CD4-positive, alpha-beta T cell treated with Interleukin-1 beta for 1 hour (primary cell): ENCODE results near the gene PTPRO.

ENCODE experiments used
- DNase-seq, 2 donors: peaks; one replicate each; pipeline ENCODE4 v3.0.0-alpha.2; 2020 to 2022

The PTPRO gene

GRCh38 chr12:15355766-15356165, 33.5 kb downstream of the PTPRO start:
- no peak for DNase-seq

DNA sequence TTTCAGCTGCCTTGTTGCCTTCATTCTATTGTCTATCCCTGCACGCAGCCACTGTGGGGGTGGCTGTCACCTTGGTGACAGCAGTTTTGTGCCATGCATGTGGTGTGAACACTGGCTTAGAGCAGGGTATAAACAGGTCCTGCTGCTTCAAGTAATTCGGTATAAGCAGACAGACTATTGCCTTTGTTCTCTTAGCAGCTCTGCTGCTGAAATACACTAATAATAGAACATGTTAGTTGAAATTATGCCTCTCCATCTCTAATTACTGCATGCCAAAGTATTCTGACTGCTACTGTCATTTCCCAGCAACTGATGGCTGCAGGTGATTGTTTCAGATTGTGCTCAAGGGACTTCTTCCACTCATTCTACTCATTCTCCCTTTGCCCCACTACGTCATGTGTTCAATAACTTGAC, 34.6 kb downstream of the PTPRO start:
- no peak for DNase-seq

- DNase-seq = no peak
Measured at GRCh38 chr12:15364221-15365160, 42.2 kb downstream of the PTPRO start.

DNA sequence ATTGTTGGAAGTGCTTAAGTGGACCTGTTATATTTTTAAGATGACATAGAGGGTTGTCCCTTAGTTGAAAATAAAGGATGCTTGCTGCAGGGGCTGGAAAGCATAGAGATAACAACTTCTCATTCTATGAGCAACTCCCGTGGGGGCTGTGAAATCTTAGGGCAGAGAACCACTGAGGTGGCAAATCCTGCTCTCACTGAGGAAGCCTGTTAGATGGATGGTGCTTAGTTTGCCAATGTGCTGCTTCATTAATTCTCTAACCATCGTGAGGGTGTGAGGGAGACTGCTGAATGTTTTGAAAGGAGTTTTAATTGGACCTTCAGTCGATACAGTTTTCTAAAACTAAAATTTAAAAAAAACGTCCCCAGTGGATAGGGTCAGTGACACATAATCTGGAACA, 46.5 kb downstream of the PTPRO start:
- DNase-seq = no peak

- no peak for DNase-seq
Measured at GRCh38 chr12:15372352-15372751, 50.0 kb downstream of the PTPRO start.

DNA sequence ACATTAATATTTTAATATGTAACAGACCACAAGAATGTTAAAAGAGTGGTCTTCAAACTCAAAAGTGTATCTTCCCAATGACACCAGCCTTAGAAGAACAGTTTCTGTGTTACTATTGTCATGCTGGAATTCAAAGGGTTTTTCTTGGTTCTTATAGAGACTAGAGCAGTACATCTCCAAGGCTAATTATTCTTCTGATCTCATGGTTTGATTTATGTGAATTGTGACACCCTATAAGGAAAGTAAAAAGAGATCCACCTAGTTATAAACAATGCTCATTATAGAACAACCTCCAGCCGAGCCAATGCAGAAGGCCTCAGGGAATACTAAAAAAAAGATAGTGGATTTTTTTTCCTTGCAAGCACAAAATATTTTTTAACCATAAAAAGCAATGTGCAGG, 65.5 kb downstream of the PTPRO start:
- no peak for DNase-seq

- DNase-seq = no peak
Measured at GRCh38 chr12:15389561-15389960, 67.3 kb downstream of the PTPRO start.

- DNase-seq = no peak
Measured at GRCh38 chr12:15393037-15393436, 70.7 kb downstream of the PTPRO start.

- no peak for DNase-seq
Measured at GRCh38 chr12:15393995-15394394, 71.7 kb downstream of the PTPRO start.

- DNase-seq = no peak
Measured at GRCh38 chr12:15404485-15404884, 82.2 kb downstream of the PTPRO start.

DNA sequence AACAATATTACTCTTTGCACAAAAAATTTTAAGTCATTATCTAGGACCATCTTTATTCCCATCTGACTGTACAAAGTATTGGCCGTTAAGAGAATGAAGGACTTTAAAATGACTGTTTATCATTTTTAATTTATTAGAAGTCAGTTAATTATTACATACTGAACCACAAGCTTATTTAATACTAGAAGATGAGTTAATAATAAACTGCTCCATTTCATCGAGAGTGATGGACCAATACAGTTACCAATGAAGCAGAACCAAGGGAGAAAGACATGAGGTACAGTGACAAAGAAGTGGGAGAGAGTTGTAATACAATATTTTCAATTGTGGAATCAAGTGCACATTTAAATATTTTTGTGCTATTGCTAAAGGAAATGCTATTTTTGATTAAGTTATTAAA, 83.3 kb downstream of the PTPRO start:
- no peak for DNase-seq

DNA sequence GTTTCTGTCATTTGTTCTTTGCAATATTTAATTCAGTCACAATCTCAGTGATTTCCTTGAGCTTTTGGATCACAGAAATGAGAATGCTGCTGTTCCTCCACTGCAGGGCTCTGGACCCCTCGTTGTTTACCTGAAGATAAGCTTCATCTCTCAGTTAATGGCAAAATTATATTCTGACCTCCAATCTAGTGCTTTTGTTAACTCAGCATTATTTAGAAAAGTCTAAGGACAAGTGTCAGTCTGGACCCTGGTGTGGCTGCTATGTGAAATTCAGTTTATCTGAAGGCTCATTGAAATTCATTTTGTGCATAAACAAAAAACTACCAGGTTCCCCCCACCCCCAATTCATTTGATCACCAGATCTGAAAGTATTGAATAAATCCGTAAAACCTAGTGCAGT, 84.7 kb downstream of the PTPRO start:
- DNase-seq = no peak

DNA sequence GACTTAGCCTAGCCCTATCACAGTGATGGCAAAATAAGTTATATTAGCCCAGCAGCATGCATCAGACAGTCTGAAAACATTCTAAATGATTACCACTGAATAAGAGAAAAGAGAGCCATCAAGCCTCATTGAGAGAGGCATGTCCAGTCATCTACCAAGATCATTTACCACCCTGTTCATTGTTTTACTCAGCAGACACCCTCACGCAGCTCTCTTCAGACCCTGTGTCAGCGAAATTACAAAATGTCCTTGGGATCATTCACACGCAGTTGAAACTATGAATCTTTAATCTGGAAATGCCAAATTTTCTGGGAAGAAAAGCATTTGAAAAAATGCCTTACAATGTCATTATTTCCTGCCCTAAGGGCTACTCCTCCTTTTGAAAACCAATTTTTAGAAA, 89.5 kb downstream of the PTPRO start:
- DNase-seq = no peak

DNA sequence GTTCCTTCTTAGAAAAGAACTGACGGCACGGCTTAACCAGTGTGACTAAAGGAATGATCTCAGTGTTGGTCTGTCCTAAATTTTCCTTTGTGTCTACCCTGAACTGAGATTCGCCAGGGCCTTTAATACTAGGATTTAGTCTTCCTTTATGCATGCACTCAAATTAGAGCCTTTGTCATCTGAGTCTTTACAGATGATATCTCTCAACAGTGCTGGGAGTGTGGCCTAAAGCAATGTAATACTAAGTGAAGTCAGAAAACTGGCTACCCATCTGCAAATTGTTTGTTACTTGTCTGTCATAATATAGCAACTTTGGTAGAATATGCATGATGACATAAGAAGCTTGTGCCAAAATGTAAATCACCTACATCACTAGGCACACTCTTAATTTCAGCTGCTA, 95.4 kb downstream of the PTPRO start:
- no peak for DNase-seq

GRCh38 chr12:15423629-15424028, 101.3 kb downstream of the PTPRO start:
- DNase-seq = no peak

- no peak for DNase-seq
Measured at GRCh38 chr12:15427913-15428312, 105.6 kb downstream of the PTPRO start.

- no peak for DNase-seq
Measured at GRCh38 chr12:15428632-15429031, 106.3 kb downstream of the PTPRO start.

DNA sequence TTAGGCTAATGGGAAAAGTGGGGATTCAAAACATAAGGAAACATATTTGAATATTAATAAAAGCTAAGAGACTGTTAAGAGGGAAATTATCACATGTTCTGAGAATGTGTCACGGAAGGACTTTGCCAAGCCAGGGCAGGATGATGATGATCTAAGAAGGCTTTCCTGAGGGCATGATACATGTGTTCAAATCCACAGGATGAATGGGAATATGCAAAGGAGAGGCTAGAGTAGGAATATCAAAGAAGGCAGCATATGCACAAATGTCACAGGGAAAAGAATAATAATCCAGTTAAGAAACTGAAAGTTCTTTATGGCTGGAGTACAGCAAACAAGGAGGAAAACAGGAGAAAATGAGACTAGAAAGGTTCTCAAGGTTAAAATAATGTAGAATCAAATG, 107.0 kb downstream of the PTPRO start:
- DNase-seq = no peak

GRCh38 chr12:15435597-15435996, 113.3 kb downstream of the PTPRO start:
- no peak for DNase-seq

GRCh38 chr12:15439459-15439858, 117.2 kb downstream of the PTPRO start:
- no peak for DNase-seq

GRCh38 chr12:15443050-15443449, 120.7 kb downstream of the PTPRO start:
- DNase-seq = no peak

GRCh38 chr12:15443611-15444010, 121.3 kb downstream of the PTPRO start:
- no peak for DNase-seq

DNA sequence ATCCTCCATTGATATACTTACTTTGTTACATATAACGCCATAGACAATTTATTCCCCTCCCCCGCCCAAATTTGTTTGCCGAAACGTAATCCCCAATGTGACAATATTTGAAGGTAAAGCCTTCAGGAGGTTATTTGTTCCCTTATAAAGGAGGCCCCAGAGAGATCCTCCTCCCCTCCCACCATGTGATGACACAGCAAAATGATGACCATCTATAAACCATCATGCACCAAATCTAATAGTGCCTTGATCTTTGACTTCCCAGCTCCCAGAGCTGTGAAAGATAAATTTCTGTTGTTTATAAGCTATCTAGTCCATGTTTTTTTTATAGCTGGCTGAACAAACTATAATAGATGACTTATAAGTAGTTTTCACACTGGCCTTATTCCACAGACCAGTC, 122.2 kb downstream of the PTPRO start:
- DNase-seq = no peak

- no peak for DNase-seq
Measured at GRCh38 chr12:15446807-15447206, 124.5 kb downstream of the PTPRO start.

GRCh38 chr12:15453613-15454012, 131.3 kb downstream of the PTPRO start:
- no peak for DNase-seq
